Caco-2 (cell line): Measurements from ENCODE around the gene RALGPS2. TPM values are rescaled to one million over a fixed set of nuclear protein-coding genes. Genes with fewer than 3 reads are reported as not detected.

Experiments used
- BruUV-seq: library from RNA; stranded (reverse); fragments of 400-500 nt; replicated peaks from 2 replicates; lab custom pipeline; 2021; lab: Mats Ljungman, UMichigan
- CTCF ChIA-PET: fragments of 300-600 bp; sonication (Branson Sonifier 250); formaldehyde crosslinking; loops from one replicate; lab custom pipeline; 2022; ENCODE audit warnings: antibody characterized with exemption; lab: Charles Lee
- POLR2A ChIA-PET: fragments of 300-600 bp; sonication (Branson Sonifier 250); formaldehyde crosslinking; loops from one replicate; lab custom pipeline; 2022; ENCODE audit warnings: antibody characterized with exemption; lab: Charles Lee
- DNase-seq, 2 experiments: peaks; one replicate each; pipeline versions ENCODE4 v3.0.0 to v3.0.0-alpha.2; 2020 to 2022
- H3K27me3 ChIP-seq: replicated peaks from 2 replicates; pipeline ENCODE4 v1.6.0; 2011; ENCODE audit warnings: low read length; ENCODE audit not compliant: control insufficient read depth, insufficient read depth
- H3K36me3 ChIP-seq: 2 replicates; pipeline ENCODE4 v1.5.1; 2011; ENCODE audit warnings: low read length; ENCODE audit not compliant: control insufficient read depth, insufficient read depth
- H3K4me1 ChIP-seq: fragments of 250-450 bp; sonication (Bioruptor Pico); 2 replicates; pipeline ENCODE4 v1.5.1; 2020; ENCODE audit warnings: mild to moderate bottlenecking
- H3K4me3 ChIP-seq: 2 replicates; pipeline ENCODE4 v1.5.1; 2011; ENCODE audit warnings: low read depth, mild to moderate bottlenecking, control low read depth, low read length
- H3K9me3 ChIP-seq: fragments of 250-450 bp; sonication (Bioruptor Pico); 2 replicates; pipeline ENCODE4 v1.5.1; 2020; ENCODE audit warnings: mild to moderate bottlenecking, moderate library complexity
- H3K27ac Mint-ChIP-seq: one replicate; pipeline ENCODE4 v1.8.0; 2022; ENCODE audit warnings: mixed read lengths; ENCODE audit not compliant: unreplicated experiment
- H3K27me3 Mint-ChIP-seq: one replicate; pipeline ENCODE4 v1.8.0; 2022; ENCODE audit warnings: mixed read lengths; ENCODE audit not compliant: insufficient read depth, unreplicated experiment
- H3K36me3 Mint-ChIP-seq: one replicate; pipeline ENCODE4 v1.8.0; 2022; ENCODE audit warnings: mild to moderate bottlenecking, mixed read lengths; ENCODE audit not compliant: insufficient read depth, unreplicated experiment
- H3K4me1 Mint-ChIP-seq: one replicate; pipeline ENCODE4 v1.8.0; 2022; ENCODE audit warnings: low read depth, mixed read lengths; ENCODE audit not compliant: unreplicated experiment
- H3K4me3 Mint-ChIP-seq: one replicate; pipeline ENCODE4 v1.8.0; 2022; ENCODE audit warnings: mild to moderate bottlenecking, moderate library complexity, mixed read lengths; ENCODE audit not compliant: unreplicated experiment
- H3K9me3 Mint-ChIP-seq: one replicate; pipeline ENCODE4 v1.8.0; 2022; ENCODE audit warnings: mixed read lengths; ENCODE audit not compliant: unreplicated experiment
- intact Hi-C: fragments of 100-400 bp; cut with micrococcal nuclease; formaldehyde crosslinking; loops from one replicate; pipeline ENCODE4 v1.10.0; 2022; ENCODE audit not compliant: unreplicated experiment
- total RNA-seq: library from RNA; stranded (reverse); gene quantifications from 2 replicates; pipeline ENCODE4 v1.2.3, GENCODE V29; 2022
- TF ChIP-seq, protein P1 (sequence below), 2 experiments: fragments of 200-600 bp in 1 of 2; IDR thresholded peaks; 1 replicate in 1 of 2; 2 replicates in 1 of 2; pipeline versions ENCODE4 v1.5.1 to v1.8.0; 2011 to 2022; ENCODE audit warnings: antibody characterized with exemption in 1 of 2, control low read depth in 1 of 2, inconsistent platforms in 1 of 2, low read depth in 1 of 2, low read length in 1 of 2, mild to moderate bottlenecking in 1 of 2, moderate library complexity in 1 of 2; ENCODE audit not compliant: insufficient read depth in 1 of 2, severe bottlenecking in 1 of 2, unreplicated experiment in 1 of 2

The RALGPS2 gene
- total RNA-seq, 1 experiment from 2014 or later, result 26.1 TPM

- Mint-ChIP-seq H3K27ac (no peak overlapping the region), H3K36me3 (no peaks in the 10 kb centered on the region), H3K27me3 (no peaks in the 10 kb centered on the region), H3K4me1 (peaks cover 6% of the 10 kb centered on the region), H3K4me3 (no peak overlapping the region), H3K9me3 (no peaks in the 10 kb centered on the region)
- Histone ChIP-seq H3K4me1 (peaks cover 8% of the 10 kb centered on the region), H3K4me3 (no peak overlapping the region), H3K27me3 (no peaks in the 10 kb centered on the region), H3K36me3 (no peaks in the 10 kb centered on the region), H3K9me3 (no peaks in the 10 kb centered on the region)
- no peak for DNase-seq
- ChIA-PET CTCF (no interaction called here), POLR2A (no interaction called here)
- intact Hi-C loops, result no loop called here
- BruUV-seq, result no TSS peak
- TF ChIP-seq, protein P1, sequence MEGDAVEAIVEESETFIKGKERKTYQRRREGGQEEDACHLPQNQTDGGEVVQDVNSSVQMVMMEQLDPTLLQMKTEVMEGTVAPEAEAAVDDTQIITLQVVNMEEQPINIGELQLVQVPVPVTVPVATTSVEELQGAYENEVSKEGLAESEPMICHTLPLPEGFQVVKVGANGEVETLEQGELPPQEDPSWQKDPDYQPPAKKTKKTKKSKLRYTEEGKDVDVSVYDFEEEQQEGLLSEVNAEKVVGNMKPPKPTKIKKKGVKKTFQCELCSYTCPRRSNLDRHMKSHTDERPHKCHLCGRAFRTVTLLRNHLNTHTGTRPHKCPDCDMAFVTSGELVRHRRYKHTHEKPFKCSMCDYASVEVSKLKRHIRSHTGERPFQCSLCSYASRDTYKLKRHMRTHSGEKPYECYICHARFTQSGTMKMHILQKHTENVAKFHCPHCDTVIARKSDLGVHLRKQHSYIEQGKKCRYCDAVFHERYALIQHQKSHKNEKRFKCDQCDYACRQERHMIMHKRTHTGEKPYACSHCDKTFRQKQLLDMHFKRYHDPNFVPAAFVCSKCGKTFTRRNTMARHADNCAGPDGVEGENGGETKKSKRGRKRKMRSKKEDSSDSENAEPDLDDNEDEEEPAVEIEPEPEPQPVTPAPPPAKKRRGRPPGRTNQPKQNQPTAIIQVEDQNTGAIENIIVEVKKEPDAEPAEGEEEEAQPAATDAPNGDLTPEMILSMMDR (IDR thresholded peaks at IDR 0.05; ENCODE audit: insufficient read depth in 1 of 2, low read depth in 1 of 2, low read length in 1 of 2, severe bottlenecking in 1 of 2, unreplicated experiment in 1 of 2), result no peak
Measured at GRCh38 chr1:178682429-178682828, 42.6 kb upstream of the RALGPS2 start.

DNA sequence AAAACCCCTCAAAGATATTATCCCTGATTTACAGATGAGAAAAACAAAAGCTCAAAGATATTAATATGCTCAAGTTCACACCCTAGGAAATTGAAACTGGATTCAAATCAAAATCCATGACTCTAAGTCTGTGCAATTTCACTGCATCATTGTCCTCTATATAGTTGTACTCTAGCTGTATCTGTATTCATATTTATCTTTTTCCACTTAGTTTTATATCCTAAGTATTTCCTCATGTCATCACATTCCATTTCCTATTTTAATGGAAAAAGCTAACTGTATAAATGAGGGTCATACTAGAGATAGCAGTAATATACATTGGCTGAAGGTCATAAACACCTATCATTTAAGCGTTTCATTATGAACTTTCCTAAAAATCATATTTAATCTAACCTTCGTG is 42.2 kb upstream of the RALGPS2 start:
- ChIA-PET CTCF (no interaction called here), POLR2A (no interaction called here)
- H3K27me3 ChIP-seq, result no peaks in the 10 kb centered on the region
- H3K27ac Mint-ChIP-seq, result no peak overlapping the region
- peaks cover 8% of the 10 kb centered on the region for H3K4me1 ChIP-seq
- H3K4me3 ChIP-seq, result no peak overlapping the region
- H3K36me3 ChIP-seq, result no peaks in the 10 kb centered on the region
- no peaks in the 10 kb centered on the region for H3K9me3 ChIP-seq
- no peak for DNase-seq
- no peaks in the 10 kb centered on the region for H3K36me3 Mint-ChIP-seq
- no peaks in the 10 kb centered on the region for H3K9me3 Mint-ChIP-seq
- H3K4me1 Mint-ChIP-seq, result peaks cover 6% of the 10 kb centered on the region
- H3K4me3 Mint-ChIP-seq, result no peak overlapping the region
- TF ChIP-seq, protein P1 (IDR thresholded peaks at IDR 0.05; ENCODE audit: insufficient read depth in 1 of 2, low read depth in 1 of 2, low read length in 1 of 2, severe bottlenecking in 1 of 2, unreplicated experiment in 1 of 2), result no peak
- H3K27me3 Mint-ChIP-seq, result no peaks in the 10 kb centered on the region
- intact Hi-C loops, result no loop called here
- no TSS peak for BruUV-seq

- TF ChIP-seq, protein P1 (IDR thresholded peaks at IDR 0.05; ENCODE audit: insufficient read depth in 1 of 2, low read depth in 1 of 2, low read length in 1 of 2, severe bottlenecking in 1 of 2, unreplicated experiment in 1 of 2), result no peak
- Histone ChIP-seq H3K4me1 (peaks cover 8% of the 10 kb centered on the region), H3K36me3 (no peaks in the 10 kb centered on the region), H3K4me3 (no peak overlapping the region), H3K9me3 (no peaks in the 10 kb centered on the region), H3K27me3 (no peaks in the 10 kb centered on the region)
- intact Hi-C loops, result no loop called here
- H3K27ac Mint-ChIP-seq, result no peak overlapping the region
- ChIA-PET CTCF (no interaction called here), POLR2A (no interaction called here)
- peaks cover 6% of the 10 kb centered on the region for H3K4me1 Mint-ChIP-seq
- H3K27me3 Mint-ChIP-seq, result no peaks in the 10 kb centered on the region
- BruUV-seq, result no TSS peak
- H3K9me3 Mint-ChIP-seq, result no peaks in the 10 kb centered on the region
- no peak for DNase-seq
- H3K36me3 Mint-ChIP-seq, result no peaks in the 10 kb centered on the region
- no peak overlapping the region for H3K4me3 Mint-ChIP-seq
Measured at GRCh38 chr1:178683291-178683690, 41.8 kb upstream of the RALGPS2 start.
